Osteoblast (primary cell): ENCODE results near the gene NKX2-3. TPM values are rescaled to one million over a fixed set of nuclear protein-coding genes. Genes with fewer than 3 reads are reported as not detected.

Experiments used
- DNase-seq: peaks from one replicate; pipeline ENCODE4 v3.0.0; 2011; ENCODE audit warnings: low spot score, mixed read lengths; ENCODE audit not compliant: insufficient read length; ENCODE audit errors: missing footprints
- H2AFZ ChIP-seq: 2 replicates; pipeline ENCODE4 v1.6.0; 2011; ENCODE audit warnings: mild to moderate bottlenecking, low read length
- H3K27ac ChIP-seq: 2 replicates; pipeline ENCODE4 v1.5.1; 2011; ENCODE audit warnings: mild to moderate bottlenecking, low read depth, low read length, moderate library complexity
- H3K27me3 ChIP-seq: 2 replicates; pipeline ENCODE4 v1.6.0; 2012; ENCODE audit warnings: mild to moderate bottlenecking, control low read depth, inconsistent platforms, low read length, moderate library complexity; ENCODE audit not compliant: insufficient read depth
- H3K36me3 ChIP-seq: 2 replicates; pipeline ENCODE4 v1.5.1; 2011; ENCODE audit warnings: mild to moderate bottlenecking, low read length, control low read depth, moderate library complexity; ENCODE audit not compliant: insufficient read depth
- H3K4me1 ChIP-seq: 2 replicates; pipeline ENCODE4 v1.5.1; 2011; ENCODE audit warnings: mild to moderate bottlenecking, low read length, control low read depth, moderate library complexity; ENCODE audit not compliant: insufficient read depth
- H3K4me2 ChIP-seq: 2 replicates; pipeline ENCODE4 v1.6.0; 2011; ENCODE audit warnings: mild to moderate bottlenecking, low read length; ENCODE audit not compliant: insufficient read depth
- H3K4me3 ChIP-seq: fragments of 200-600 bp; sonication (generic); 3 replicates; pipeline ENCODE4 v1.5.1; 2012; ENCODE audit warnings: mild to moderate bottlenecking, low read length, inconsistent platforms; ENCODE audit not compliant: insufficient read depth
- H3K79me2 ChIP-seq: 2 replicates; pipeline ENCODE4 v1.6.0; 2012; ENCODE audit warnings: mild to moderate bottlenecking, low read length, control low read depth, inconsistent platforms; ENCODE audit not compliant: insufficient read depth
- H3K9me3 ChIP-seq: 2 replicates; pipeline ENCODE4 v1.5.1; 2011; ENCODE audit warnings: low read depth, low read length, control low read depth
- H4K20me1 ChIP-seq: 2 replicates; pipeline ENCODE4 v1.6.0; 2012; ENCODE audit warnings: mild to moderate bottlenecking, low read length, control low read depth; ENCODE audit not compliant: insufficient read depth
- CTCF ChIP-seq: IDR thresholded peaks from 2 replicates; pipeline ENCODE4 v1.5.1; 2011; ENCODE audit warnings: mild to moderate bottlenecking, low read depth, low read length, moderate library complexity; ENCODE audit errors: extremely low read depth
- total RNA-seq: library from RNA; depleted of rRNA; stranded (reverse); fragments of >200 nt; gene quantifications from 2 replicates; pipeline ENCODE4 v1.2.3, GENCODE V29; 2012

The NKX2-3 gene
- total RNA-seq, 1 donor = not detected

- no peak for TF ChIP-seq CTCF
- Histone ChIP-seq H3K9me3 (peaks cover 2% of the 10 kb centered on the region), H3K27ac (no peak overlapping the region), H3K79me2 (no peaks in the 10 kb centered on the region), H4K20me1 (no peaks in the 10 kb centered on the region), H3K4me1 (no peaks in the 10 kb centered on the region), H3K27me3 (peaks cover 96% of the 10 kb centered on the region), H2AFZ (no peak overlapping the region), H3K36me3 (no peaks in the 10 kb centered on the region), H3K4me3 (no peak overlapping the region), H3K4me2 (no peak overlapping the region)
- DNase-seq = no peak
Measured at GRCh38 chr10:99535764-99536337, 3.1 kb downstream of the NKX2-3 start.

- Histone ChIP-seq H3K4me1 (no peaks in the 10 kb centered on the region), H3K27me3 (peaks cover 96% of the 10 kb centered on the region), H2AFZ (no peak overlapping the region), H3K79me2 (no peaks in the 10 kb centered on the region), H3K27ac (no peak overlapping the region), H4K20me1 (no peaks in the 10 kb centered on the region), H3K4me3 (no peak overlapping the region), H3K9me3 (peaks cover 2% of the 10 kb centered on the region), H3K36me3 (no peaks in the 10 kb centered on the region), H3K4me2 (no peak overlapping the region)
- TF ChIP-seq CTCF = no peak
- no peak for DNase-seq
Measured at GRCh38 chr10:99536338-99537085, 3.8 kb downstream of the NKX2-3 start.

- DNase-seq = peak; percentile 90
- Histone ChIP-seq H3K36me3 (no peaks in the 10 kb centered on the region), H3K4me3 (no peak overlapping the region), H3K27me3 (peaks cover 93% of the 10 kb centered on the region), H4K20me1 (no peaks in the 10 kb centered on the region), H2AFZ (no peak overlapping the region), H3K4me1 (no peaks in the 10 kb centered on the region), H3K79me2 (no peaks in the 10 kb centered on the region), H3K9me3 (peaks cover 2% of the 10 kb centered on the region), H3K27ac (no peak overlapping the region), H3K4me2 (no peak overlapping the region)
- no peak for TF ChIP-seq CTCF
Measured at GRCh38 chr10:99537086-99537988, 4.6 kb downstream of the NKX2-3 start.
